Keratinocyte (primary cell): Measurements from ENCODE around the gene CMAS. TPM values are rescaled to one million over a fixed set of nuclear protein-coding genes. Genes with fewer than 3 reads are reported as not detected.
"Not testable (repeated sequence)": the region's sequence is repeated elsewhere in the genome, so short reads cannot be mapped to it uniquely, and the experiment has no call there.

Experiments
- DNase-seq: peaks from one replicate; pipeline ENCODE4 v3.0.0-alpha.2; 2011; ENCODE audit warnings: low read depth, missing footprints, low spot score
- FAIRE-seq: peaks from 2 replicates; lab custom pipeline; 2011; peaks lifted over from hg19 to GRCh38; lab: Jason Lieb, UNC
- H2AFZ ChIP-seq: 2 replicates; pipeline ENCODE4 v1.6.0; 2012; ENCODE audit warnings: low read length, control low read depth, inconsistent platforms; ENCODE audit not compliant: control insufficient read depth
- H3K27ac ChIP-seq: 2 replicates; pipeline ENCODE4 v1.5.1; 2011; ENCODE audit warnings: low read length; ENCODE audit not compliant: control insufficient read depth, insufficient read depth
- H3K27me3 ChIP-seq: 3 replicates; pipeline ENCODE4 v1.6.0; 2011; ENCODE audit warnings: low read length; ENCODE audit not compliant: control insufficient read depth, insufficient read depth; ENCODE audit errors: extremely low read depth
- H3K36me3 ChIP-seq, 2 experiments: 2 replicates in 1 of 2; 3 replicates in 1 of 2; pipeline ENCODE4 v1.5.1; 2011; ENCODE audit warnings: low read length in 2 of 2, mild to moderate bottlenecking in 1 of 2; ENCODE audit not compliant: control insufficient read depth in 2 of 2, insufficient read depth in 2 of 2; ENCODE audit errors: extremely low read depth in 1 of 2
- H3K4me1 ChIP-seq: 3 replicates; pipeline ENCODE4 v1.5.1; 2011; ENCODE audit warnings: low read length; ENCODE audit not compliant: control insufficient read depth, insufficient read depth; ENCODE audit errors: extremely low read depth
- H3K4me2 ChIP-seq: 3 replicates; pipeline ENCODE4 v1.6.0; 2011; ENCODE audit warnings: low read depth, low read length; ENCODE audit not compliant: control insufficient read depth, insufficient read depth; ENCODE audit errors: extremely low read depth
- H3K4me3 ChIP-seq, 3 experiments: fragments of 200-600 bp in 1 of 3; sonication (generic) in 1 of 3; 2 replicates in 2 of 3; 3 replicates in 1 of 3; pipeline ENCODE4 v1.5.1; 2011 to 2016; ENCODE audit warnings: low read length in 3 of 3, mild to moderate bottlenecking in 3 of 3, control low read depth in 2 of 3, inconsistent platforms in 1 of 3, low read depth in 1 of 3, mixed read lengths in 1 of 3, mixed run types in 1 of 3, moderate library complexity in 1 of 3; ENCODE audit not compliant: control insufficient read depth in 2 of 3, insufficient read depth in 2 of 3; ENCODE audit errors: extremely low read depth in 1 of 3
- H3K79me2 ChIP-seq: 2 replicates; pipeline ENCODE4 v1.6.0; 2012; ENCODE audit warnings: low read length; ENCODE audit not compliant: control insufficient read depth, insufficient read depth
- H3K9ac ChIP-seq: 3 replicates; pipeline ENCODE4 v1.6.0; 2011; ENCODE audit warnings: low read length; ENCODE audit not compliant: control insufficient read depth, insufficient read depth; ENCODE audit errors: extremely low read depth
- H3K9me1 ChIP-seq: 3 replicates; pipeline ENCODE4 v1.6.0; 2011; ENCODE audit warnings: low read length; ENCODE audit not compliant: control insufficient read depth, insufficient read depth; ENCODE audit errors: extremely low read depth
- H3K9me3 ChIP-seq: 2 replicates; pipeline ENCODE4 v1.5.1; 2012; ENCODE audit warnings: low read depth, low read length; ENCODE audit not compliant: control insufficient read depth
- H4K20me1 ChIP-seq: 3 replicates; pipeline ENCODE4 v1.6.0; 2011; ENCODE audit warnings: low read length; ENCODE audit not compliant: control insufficient read depth, insufficient read depth; ENCODE audit errors: extremely low read depth
- EZH2 ChIP-seq: IDR thresholded peaks from one replicate; pipeline ENCODE4 v1.6.1; 2012; ENCODE audit warnings: inconsistent platforms, mild to moderate bottlenecking, low read length, moderate library complexity
- dilution Hi-C: fragments of 300-500 bp; cut with MboI; formaldehyde crosslinking; loops from one replicate; pipeline ENCODE4 v1.7.0; 2020; ENCODE audit warnings: low sequenced_read_pairs; ENCODE audit not compliant: extremely low pct_ligation_motif_present
- polyA plus RNA-seq, 5 experiments: library from polyadenylated mRNA; depleted of rRNA in 3 of 5; stranded (reverse) in 3 of 5; stranded (forward) in 1 of 5; unstranded in 1 of 5; fragments of >200 nt; gene quantifications; 1 replicate in 1 of 5; 2 replicates in 3 of 5; 3 replicates in 1 of 5; pipeline versions ENCODE4 v1.2.1 to v1.2.3, GENCODE V29; 2011 to 2012; ENCODE audit warnings: missing spikeins in 2 of 5, low read depth in 1 of 5, low replicate concordance in 1 of 5
- TF ChIP-seq, protein P1 (sequence below), 3 experiments: IDR thresholded peaks in 1 of 3; conservative IDR thresholded peaks in 1 of 3; optimal IDR thresholded peaks in 1 of 3; 2 replicates in 2 of 3; 3 replicates in 1 of 3; pipeline versions ENCODE3 to v1.5.1; 2011; ENCODE audit warnings: low read length in 3 of 3, mild to moderate bottlenecking in 3 of 3, moderate library complexity in 2 of 3, control low read depth in 1 of 3, inconsistent platforms in 1 of 3; ENCODE audit not compliant: insufficient read depth in 2 of 3; ENCODE audit errors: extremely low read depth in 1 of 3

CMAS gene
- polyA plus RNA-seq, 1 donor (not counting 4 experiments of a cell fraction or from before 2014, with no cell fraction given) = 55.0 TPM

DNA sequence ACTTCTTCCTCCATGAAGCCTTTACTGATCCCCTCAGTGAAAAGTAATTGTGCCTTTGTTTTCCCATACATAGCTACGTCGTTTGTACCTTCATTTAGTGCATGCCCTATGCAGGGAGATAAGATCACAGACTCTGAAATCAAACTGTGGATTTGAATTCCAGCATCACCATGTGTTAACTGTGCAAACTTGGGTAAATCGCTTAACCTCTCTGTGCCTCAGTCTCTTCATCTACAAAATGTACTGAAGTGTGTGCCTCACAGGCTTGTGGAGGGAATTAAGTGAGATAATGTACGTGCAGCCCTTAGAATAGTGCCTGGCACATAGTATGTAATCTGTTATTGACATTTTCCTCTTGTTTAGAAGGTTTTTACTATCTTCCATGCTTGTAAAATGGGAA lies 4.1 kb downstream of the CMAS start:
- Histone ChIP-seq H3K9ac (no peak overlapping the region), H3K27ac (no peak overlapping the region), H3K4me1 (peaks cover 5% of the 10 kb centered on the region), H3K79me2 (peaks cover 54% of the 10 kb centered on the region), H3K27me3 (no peaks in the 10 kb centered on the region), H3K9me1 (no peaks in the 10 kb centered on the region), H3K4me3 (no peak overlapping the region), H3K4me2 (no peak overlapping the region), H3K9me3 (no peaks in the 10 kb centered on the region), H4K20me1 (no peaks in the 10 kb centered on the region), H2AFZ (no peak overlapping the region), H3K36me3 (peaks cover 2 to 5% of the 10 kb centered on the region in 2 experiments)
- DNase-seq (no peak), FAIRE-seq (peak; percentile 23)
- dilution Hi-C loops = no loop called here
- no peak for TF ChIP-seq EZH2
- TF ChIP-seq, protein P1, sequence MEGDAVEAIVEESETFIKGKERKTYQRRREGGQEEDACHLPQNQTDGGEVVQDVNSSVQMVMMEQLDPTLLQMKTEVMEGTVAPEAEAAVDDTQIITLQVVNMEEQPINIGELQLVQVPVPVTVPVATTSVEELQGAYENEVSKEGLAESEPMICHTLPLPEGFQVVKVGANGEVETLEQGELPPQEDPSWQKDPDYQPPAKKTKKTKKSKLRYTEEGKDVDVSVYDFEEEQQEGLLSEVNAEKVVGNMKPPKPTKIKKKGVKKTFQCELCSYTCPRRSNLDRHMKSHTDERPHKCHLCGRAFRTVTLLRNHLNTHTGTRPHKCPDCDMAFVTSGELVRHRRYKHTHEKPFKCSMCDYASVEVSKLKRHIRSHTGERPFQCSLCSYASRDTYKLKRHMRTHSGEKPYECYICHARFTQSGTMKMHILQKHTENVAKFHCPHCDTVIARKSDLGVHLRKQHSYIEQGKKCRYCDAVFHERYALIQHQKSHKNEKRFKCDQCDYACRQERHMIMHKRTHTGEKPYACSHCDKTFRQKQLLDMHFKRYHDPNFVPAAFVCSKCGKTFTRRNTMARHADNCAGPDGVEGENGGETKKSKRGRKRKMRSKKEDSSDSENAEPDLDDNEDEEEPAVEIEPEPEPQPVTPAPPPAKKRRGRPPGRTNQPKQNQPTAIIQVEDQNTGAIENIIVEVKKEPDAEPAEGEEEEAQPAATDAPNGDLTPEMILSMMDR (optimal IDR thresholded peaks at IDR 0.05 in 1 of 3, IDR thresholded peaks at IDR 0.05 in 1 of 3, conservative IDR thresholded peaks at IDR 0.05 in 1 of 3; ENCODE audit: extremely low read depth in 1 of 3, insufficient read depth in 2 of 3, low read length in 3 of 3) = no peak

GRCh38 chr12:22051114-22051698 lies 5.2 kb downstream of the CMAS start:
- Histone ChIP-seq H3K9me3 (no peaks in the 10 kb centered on the region), H3K4me2 (no peak overlapping the region), H3K9ac (no peak overlapping the region), H3K9me1 (no peaks in the 10 kb centered on the region), H3K27ac (no peak overlapping the region), H4K20me1 (no peaks in the 10 kb centered on the region), H2AFZ (no peak overlapping the region), H3K27me3 (no peaks in the 10 kb centered on the region), H3K4me3 (no peak overlapping the region), H3K4me1 (peaks cover 5% of the 10 kb centered on the region), H3K79me2 (peaks cover 54% of the 10 kb centered on the region), H3K36me3 (peaks cover 2 to 6% of the 10 kb centered on the region in 2 experiments)
- dilution Hi-C loops = no loop called here
- no peak for FAIRE-seq
- no peak for TF ChIP-seq EZH2
- TF ChIP-seq, protein P1 (optimal IDR thresholded peaks at IDR 0.05 in 1 of 3, IDR thresholded peaks at IDR 0.05 in 1 of 3, conservative IDR thresholded peaks at IDR 0.05 in 1 of 3; ENCODE audit: extremely low read depth in 1 of 3, insufficient read depth in 2 of 3, low read length in 3 of 3) = no peak
- DNase-seq = no peak

- H3K27ac ChIP-seq, dilution Hi-C loops, H3K4me2 ChIP-seq, FAIRE-seq, H4K20me1 ChIP-seq, H2AFZ ChIP-seq, H3K9me1 ChIP-seq, DNase-seq, H3K27me3 ChIP-seq, H3K36me3 ChIP-seq, H3K4me3 ChIP-seq, H3K9me3 ChIP-seq, H3K4me1 ChIP-seq, H3K9ac ChIP-seq: not testable (repeated sequence)
- peaks cover 47% of the 10 kb centered on the region for H3K79me2 ChIP-seq
These were observed 7.0 kb downstream of the CMAS start for GRCh38 chr12:22052994-22053393.
